ENCODE results near the gene SORBS2.

Gene SORBS2

GRCh38 chr4:185835814-185836213 is 23.8 kb upstream of the SORBS2 start:
- DNase-seq, result no peak

- no peak for DNase-seq
Observed at GRCh38 chr4:185835336-185835735, 23.3 kb upstream of the SORBS2 start.

- DNase-seq, result no peak
Observed at GRCh38 chr4:185834778-185835177, 22.8 kb upstream of the SORBS2 start.

GRCh38 chr4:185834088-185834487 is 22.1 kb upstream of the SORBS2 start:
- no peak for DNase-seq

DNA sequence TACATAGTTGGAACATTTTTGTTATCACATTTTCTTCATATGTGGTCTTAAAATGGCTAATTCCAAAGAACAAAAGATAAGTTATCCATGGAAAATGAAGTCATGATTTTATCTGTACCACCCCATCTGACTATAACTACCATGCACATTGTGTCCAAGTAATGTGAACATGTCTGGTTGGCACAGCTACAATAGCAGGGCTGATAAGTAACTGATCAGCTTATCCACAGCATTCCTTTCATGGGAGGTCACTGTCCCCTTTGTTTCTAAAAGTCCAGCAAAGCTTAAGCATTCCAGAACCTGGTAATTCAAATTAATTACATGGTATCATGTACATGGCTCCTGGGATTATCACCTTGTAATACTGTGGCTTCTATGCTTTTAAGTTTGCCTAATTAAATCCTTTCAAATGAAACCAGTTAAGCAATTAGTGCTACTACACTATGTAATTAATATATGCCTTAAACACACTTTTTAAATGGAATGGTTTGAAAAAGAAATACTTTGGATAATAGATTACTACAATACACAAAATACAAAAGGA is 21.1 kb upstream of the SORBS2 start:
- DNase-seq, result no peak

GRCh38 chr4:185831125-185831815 is 19.3 kb upstream of the SORBS2 start:
- no peak for DNase-seq

- no peak for DNase-seq
Observed at GRCh38 chr4:185830263-185830994, 18.4 kb upstream of the SORBS2 start.

GRCh38 chr4:185826381-185826780 is 14.4 kb upstream of the SORBS2 start:
- no peak for DNase-seq

DNA sequence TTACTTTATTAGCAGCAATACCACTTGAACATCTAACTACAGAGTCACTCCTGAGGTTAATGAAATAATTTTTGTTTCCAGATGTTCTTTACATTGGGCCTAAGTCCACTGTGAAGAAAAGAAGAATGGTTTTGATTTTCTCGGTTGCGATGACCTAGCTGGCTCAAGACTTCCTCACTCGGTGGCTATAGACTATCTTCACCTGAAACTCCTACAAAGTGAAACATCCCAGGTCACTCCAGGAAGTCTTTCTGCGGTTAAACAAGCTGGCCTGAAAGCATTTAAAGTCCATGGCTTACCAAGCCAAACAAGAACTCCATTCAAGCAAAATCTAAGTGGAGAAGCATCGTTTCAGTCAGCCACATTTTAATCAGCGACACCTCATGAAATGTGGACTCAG is 13.7 kb upstream of the SORBS2 start:
- DNase-seq, result no peak

DNA sequence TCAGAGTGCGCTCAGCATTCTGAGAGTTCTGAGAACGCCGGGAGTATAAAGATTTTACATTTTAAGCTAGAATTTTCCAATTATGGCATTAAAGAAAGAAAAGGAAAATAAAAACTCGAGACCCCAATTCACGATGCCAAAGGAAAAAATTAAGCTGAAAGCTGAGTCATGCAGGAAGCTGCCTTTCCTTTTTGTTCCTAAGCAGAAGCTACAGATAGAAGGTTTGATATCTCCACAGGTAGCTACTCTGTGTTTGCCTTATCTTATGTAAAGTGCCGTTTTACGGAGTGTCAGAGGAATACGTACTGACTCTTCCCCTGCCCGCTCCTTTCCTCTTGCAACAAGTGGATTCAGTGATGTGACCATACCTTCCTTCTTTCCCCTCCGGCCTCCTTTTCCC is 10.8 kb upstream of the SORBS2 start:
- no peak for DNase-seq

GRCh38 chr4:185821029-185821419 is 9.0 kb upstream of the SORBS2 start:
- no peak for DNase-seq

DNA sequence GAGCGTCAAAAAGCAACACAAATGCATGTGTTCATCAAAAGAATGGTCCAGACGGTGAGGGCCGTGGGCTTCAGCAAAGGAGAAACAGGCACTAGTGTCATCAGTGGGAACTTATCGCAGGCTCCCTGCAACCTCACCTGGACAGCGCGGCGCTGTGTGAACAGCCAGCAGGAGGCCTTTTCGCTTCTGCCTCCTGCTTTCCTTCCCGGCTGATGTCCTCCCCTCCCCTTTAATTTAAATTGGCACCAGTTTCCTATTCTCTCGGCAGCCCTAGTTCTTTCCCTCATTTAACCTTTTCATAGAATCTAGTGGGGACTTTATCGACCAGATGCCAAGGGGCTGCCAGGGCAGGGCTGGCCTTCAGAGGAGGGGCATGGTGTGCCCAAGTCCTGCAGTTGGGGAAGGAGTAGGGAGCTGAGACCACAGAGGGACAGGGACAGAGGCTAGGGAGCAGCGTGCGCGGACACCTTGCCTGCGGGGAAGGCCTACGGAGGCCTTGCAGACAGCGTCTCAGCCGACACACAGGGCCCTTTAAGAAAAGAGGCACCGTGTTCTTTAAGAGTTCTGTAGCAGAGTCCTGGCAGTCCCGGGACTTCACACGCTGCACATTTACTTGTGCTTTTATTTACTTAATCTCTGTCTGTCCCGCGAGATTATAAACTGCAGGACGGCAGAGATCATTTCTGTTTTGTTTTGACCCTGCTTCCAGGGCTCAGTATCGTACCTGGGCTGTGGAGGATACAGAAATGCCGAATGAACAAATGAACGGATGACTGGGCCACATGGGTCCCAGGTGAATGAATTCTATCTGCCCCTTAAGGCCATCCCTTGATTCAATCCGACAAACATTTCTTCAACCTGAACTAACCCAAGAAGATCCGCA is 8.4 kb upstream of the SORBS2 start:
- DNase-seq, result no peak

DNA sequence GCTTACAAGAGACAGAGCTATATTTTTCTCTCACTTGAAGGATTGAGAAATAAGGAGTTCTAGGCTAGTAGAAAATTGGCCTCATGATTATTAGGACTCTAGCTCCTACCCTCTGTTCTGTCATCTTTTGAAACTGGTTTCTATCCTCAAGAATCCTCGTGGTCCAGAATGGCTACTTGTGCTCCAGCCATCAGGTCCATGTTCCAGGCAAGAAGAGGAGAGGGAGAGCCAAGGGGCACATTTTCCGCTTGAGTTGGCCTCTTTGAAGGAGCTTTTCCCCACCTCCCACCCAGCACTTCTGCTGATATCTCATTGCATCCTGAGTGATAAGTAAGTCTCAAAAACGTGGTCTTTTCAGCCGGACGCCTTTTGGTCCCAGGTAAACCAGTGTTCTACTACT is 7.2 kb upstream of the SORBS2 start:
- DNase-seq, result no peak

- no peak for DNase-seq
Observed at GRCh38 chr4:185817403-185817818, 5.4 kb upstream of the SORBS2 start.

- DNase-seq, result no peak
Observed at GRCh38 chr4:185813133-185813532, 1.1 kb upstream of the SORBS2 start.

GRCh38 chr4:185810746-185811508 is 1.1 kb downstream of the SORBS2 start:
- DNase-seq, result no peak

DNA sequence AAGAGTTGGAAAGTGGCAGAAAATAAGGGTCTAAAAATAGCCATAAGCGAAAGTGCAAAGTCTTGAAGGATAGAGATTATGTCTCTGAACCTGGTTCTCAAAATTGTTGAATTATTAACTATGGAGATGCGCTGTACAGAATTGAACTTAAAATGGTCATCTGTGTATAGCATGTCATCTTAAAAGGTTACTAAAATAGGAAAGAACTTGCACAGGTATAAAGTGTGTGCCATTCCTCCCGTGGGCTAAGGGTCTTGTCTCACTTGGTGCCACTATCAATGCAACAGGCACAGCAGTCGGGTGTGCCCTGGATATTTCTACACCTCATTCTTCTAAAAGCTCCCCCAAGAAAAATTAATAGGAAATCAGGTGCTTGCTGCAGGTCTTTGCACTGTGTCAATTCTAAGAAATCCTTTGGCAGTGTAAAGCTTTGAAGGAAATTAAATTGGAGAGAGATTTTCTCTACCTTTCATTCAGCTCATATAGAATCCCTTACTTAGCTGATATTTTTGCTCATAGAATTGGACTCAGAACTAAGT is 2.4 kb downstream of the SORBS2 start:
- no peak for DNase-seq

DNA sequence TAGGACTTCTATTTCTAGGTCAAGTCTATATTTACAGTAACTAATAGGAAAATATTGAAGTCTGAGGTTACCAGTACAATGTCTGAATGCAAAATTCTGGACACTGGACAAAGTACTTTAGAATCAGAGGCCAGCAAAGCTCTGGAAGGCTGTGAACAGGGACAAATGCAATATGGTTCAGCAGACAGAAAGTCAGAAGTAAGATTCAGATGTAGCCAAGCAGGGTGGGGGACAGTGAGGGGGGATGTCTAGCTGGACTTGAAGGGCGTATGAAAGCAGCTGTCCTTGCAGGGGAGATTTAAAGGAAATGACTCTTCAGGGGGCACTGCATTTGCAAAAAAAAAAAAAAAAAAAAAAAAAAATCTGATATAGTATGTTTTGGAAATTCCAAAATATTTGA is 2.9 kb downstream of the SORBS2 start:
- no peak for DNase-seq

- DNase-seq, result no peak
Observed at GRCh38 chr4:185805979-185806378, 6.0 kb downstream of the SORBS2 start.

- DNase-seq, result no peak
Observed at GRCh38 chr4:185805262-185805802, 6.7 kb downstream of the SORBS2 start.

DNA sequence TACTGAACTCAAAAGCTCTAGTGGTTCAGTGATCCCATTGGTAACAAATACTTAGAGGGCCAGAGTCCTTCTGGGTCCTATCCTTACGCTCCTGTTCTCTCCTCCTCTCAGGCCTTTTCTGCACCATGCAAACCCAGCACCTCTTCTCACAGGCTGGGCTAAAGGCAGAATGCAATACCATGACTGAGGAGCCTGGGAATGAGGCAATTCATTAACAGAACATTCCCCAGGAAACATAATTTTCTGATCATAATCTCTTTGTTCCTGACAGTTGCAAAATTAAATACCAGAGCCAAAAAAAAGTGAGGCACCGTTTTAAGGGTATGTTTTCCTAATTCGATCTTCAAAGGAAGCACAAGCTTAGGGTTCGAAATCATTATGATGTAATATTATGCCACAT is 9.0 kb downstream of the SORBS2 start:
- no peak for DNase-seq

DNA sequence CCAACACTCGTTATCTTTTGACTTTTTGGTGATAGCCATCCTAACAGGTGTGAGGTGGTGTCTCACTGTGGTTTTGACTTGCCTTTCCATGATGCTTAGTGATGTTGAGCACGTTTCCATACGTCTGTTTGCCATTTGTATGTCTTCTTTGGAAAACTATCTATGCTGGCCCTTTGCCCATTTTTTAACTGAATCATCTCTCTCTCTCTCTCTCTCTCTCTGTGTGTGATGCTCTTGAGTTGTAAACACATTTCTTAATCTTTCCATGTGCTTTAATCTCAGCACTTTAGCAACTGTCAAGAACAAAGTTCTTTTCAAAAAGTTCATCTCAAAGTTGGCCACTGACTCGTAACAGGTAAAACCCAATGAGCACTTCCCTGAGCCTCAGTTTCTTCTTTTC is 10.5 kb downstream of the SORBS2 start:
- DNase-seq, result no peak

Measured in NCI-H524 (cell line).